ENCODE data around the gene BHMT.
A peak's percentile ranks its signal among the peaks of the same experiment; 100 is the strongest.

The BHMT gene

DNA sequence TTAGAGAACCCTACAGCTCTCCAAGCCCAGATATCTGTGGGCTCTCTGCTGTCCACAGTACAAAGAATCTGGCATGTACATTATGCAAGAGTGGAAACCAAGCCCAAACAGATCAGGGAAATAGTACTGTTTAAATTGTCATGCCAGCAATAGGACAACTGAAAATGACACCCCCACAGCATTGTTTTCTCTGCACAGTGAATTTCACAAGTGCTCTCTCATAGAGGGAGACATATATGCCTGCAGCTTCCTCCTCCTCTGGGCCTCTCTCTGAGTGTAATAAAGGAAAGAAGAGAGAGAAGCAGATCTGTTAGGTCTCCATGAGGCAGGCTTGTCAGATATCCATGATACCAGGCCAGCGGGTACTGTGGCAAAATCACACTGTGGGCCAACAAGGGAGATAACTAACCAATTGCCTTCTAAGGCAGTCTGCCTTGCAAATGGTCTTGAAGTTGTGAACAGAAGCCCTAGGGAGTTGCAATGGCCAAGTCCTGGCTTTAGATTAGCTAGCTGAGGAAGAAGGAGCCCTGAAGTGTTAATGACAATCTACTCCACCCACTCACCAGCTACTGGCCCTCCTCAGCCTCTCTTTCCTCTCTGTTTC, 69.9 kb downstream of the BHMT start:
- TF ChIP-seq, protein P1, sequence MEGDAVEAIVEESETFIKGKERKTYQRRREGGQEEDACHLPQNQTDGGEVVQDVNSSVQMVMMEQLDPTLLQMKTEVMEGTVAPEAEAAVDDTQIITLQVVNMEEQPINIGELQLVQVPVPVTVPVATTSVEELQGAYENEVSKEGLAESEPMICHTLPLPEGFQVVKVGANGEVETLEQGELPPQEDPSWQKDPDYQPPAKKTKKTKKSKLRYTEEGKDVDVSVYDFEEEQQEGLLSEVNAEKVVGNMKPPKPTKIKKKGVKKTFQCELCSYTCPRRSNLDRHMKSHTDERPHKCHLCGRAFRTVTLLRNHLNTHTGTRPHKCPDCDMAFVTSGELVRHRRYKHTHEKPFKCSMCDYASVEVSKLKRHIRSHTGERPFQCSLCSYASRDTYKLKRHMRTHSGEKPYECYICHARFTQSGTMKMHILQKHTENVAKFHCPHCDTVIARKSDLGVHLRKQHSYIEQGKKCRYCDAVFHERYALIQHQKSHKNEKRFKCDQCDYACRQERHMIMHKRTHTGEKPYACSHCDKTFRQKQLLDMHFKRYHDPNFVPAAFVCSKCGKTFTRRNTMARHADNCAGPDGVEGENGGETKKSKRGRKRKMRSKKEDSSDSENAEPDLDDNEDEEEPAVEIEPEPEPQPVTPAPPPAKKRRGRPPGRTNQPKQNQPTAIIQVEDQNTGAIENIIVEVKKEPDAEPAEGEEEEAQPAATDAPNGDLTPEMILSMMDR (IDR thresholded peaks at IDR 0.05; ENCODE audit: borderline replicate concordance, control extremely low read depth, extremely low read depth, insufficient read depth, missing control alignments) = no peak
- peak; percentile 27 for DNase-seq (ENCODE audit: low spot score)
- in situ Hi-C loops (cut with MboI; ENCODE audit: low sequenced_read_pairs, unreplicated experiment) = no loop called here

Data from GM13976 (cell line).